ENCODE data around the gene AIDA. TPM values are rescaled to one million over a fixed set of nuclear protein-coding genes. Genes with fewer than 3 reads are reported as not detected.

AIDA gene
- total and polyA plus RNA-seq, 11 donors, result 29.0 to 73.7 (median 46.6) TPM

DNA sequence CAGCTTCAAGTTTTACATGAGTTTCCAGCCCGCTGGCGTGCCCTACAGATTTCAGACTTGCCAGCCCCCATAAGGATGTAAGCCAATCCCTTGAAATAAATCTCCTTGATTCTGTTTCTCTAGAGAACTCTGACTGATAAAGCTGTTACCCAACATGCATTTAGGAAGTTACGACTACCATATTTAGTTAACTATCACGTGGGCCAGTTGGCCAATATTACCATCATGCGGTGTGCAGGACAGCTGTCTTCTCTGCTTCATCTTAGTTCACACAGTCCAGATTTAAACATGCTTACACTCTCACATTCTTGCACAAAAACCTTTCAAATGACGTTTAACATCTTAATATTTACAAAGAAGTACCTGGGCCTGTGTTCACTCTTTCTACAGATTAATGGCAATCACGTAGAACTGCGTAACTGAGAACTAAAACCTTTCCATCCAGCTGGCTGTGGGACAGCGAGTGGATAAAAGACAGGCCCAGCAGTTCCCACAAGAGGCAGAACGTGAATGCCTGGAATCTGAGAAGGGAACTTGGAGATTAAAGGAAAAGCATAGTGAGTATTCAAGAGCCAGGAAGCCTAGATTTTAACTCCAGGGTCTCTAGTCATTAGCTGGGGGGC lies 45.5 kb upstream of the AIDA start:
- ATAC-seq (peak in 2 of 4 donors; percentile 28 to 37), DNase-seq (no peak)
- Histone ChIP-seq H3K36me3 (no peaks in the 10 kb centered on the region), H3K4me1 (peaks cover 0 to 13% (median 0%) of the 10 kb centered on the region in 12 donors), H3K4me3 (no peak overlapping the region), H3K27me3 (no peaks in the 10 kb centered on the region), H3K9me3 (no peaks in the 10 kb centered on the region), H3K27ac (peak overlapping the region in 1 of 12 donors; percentile 84)
- intact Hi-C loops (cut with DNase I), result no loop called here
- TF ChIP-seq CTCF (IDR thresholded peaks at IDR 0.05) (no peak), POLR2A (IDR thresholded peaks at IDR 0.05) (no peak)
- WGBS, 4 donors, result 65 to 77% (median 66%) methylated on average over 10 of the region's 10 CpGs

GRCh38 chr1:222754366-222755139 lies 42.3 kb upstream of the AIDA start:
- peak overlapping the region in 1 of 12 donors; percentile 55 for H3K27ac ChIP-seq
- intact Hi-C loops (cut with DNase I), result no loop called here
- H3K4me1 ChIP-seq, result peaks cover 0 to 16% (median 0%) of the 10 kb centered on the region in 12 donors
- 73 to 81% (median 77%) methylated on average over 10 of the region's 10 CpGs for WGBS, 4 donors
- no peak for TF ChIP-seq POLR2A (IDR thresholded peaks at IDR 0.05)
- no peak overlapping the region for H3K4me3 ChIP-seq
- no peaks in the 10 kb centered on the region for H3K36me3 ChIP-seq
- DNase-seq (peak; percentile 25 to 72 (median 52)), ATAC-seq (peak; percentile 55 to 85 (median 80))
- no peaks in the 10 kb centered on the region for H3K27me3 ChIP-seq
- no peaks in the 10 kb centered on the region for H3K9me3 ChIP-seq

DNA sequence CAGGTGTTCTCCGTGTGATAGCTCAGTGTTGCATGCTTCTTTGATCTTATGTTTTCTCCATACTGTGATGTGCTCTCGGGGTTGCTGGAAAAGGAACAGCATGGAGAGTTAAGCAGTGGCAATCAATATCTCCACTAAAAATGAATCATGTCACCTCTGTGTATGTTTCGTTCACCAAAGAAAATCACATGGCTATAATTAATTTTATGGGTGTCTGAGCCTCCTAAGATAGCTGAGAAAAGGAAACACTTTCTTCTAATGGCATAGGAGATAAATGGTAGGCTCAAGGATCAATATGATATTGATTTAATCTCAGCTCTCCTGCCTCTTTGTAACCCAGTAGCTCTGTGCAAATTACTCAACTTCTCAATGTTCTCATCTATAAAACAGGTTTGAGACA lies 39.0 kb upstream of the AIDA start:
- no peaks in the 10 kb centered on the region for H3K36me3 ChIP-seq
- 87 to 95% (median 90%) methylated on average over 3 of the region's 3 CpGs for WGBS, 4 donors
- H3K27me3 ChIP-seq, result no peaks in the 10 kb centered on the region
- intact Hi-C loops (cut with DNase I), result no loop called here
- TF ChIP-seq CTCF (IDR thresholded peaks at IDR 0.05) (no peak), POLR2A (IDR thresholded peaks at IDR 0.05) (no peak)
- peaks cover 0 to 12% (median 0%) of the 10 kb centered on the region in 12 donors for H3K4me1 ChIP-seq
- H3K27ac ChIP-seq, result peak overlapping the region in 1 of 12 donors; percentile 27
- H3K9me3 ChIP-seq, result no peaks in the 10 kb centered on the region
- no peak overlapping the region for H3K4me3 ChIP-seq
- DNase-seq (no peak), ATAC-seq (no peak)

- Histone ChIP-seq H3K4me1 (peaks cover 0 to 12% (median 0%) of the 10 kb centered on the region in 12 donors), H3K27me3 (no peaks in the 10 kb centered on the region), H3K9me3 (no peaks in the 10 kb centered on the region), H3K36me3 (no peaks in the 10 kb centered on the region), H3K27ac (peak overlapping the region in 1 of 12 donors; percentile 27), H3K4me3 (no peak overlapping the region)
- TF ChIP-seq CTCF (IDR thresholded peaks at IDR 0.05) (no peak), POLR2A (IDR thresholded peaks at IDR 0.05) (no peak)
- DNase-seq, result no peak
- WGBS, 4 donors, result 89 to 97% (median 95%) methylated on average over 1 of the region's 1 CpG
- intact Hi-C loops (cut with DNase I), result no loop called here
- no peak for ATAC-seq
These were observed 38.4 kb upstream of the AIDA start for GRCh38 chr1:222750651-222751050.

All from heart left ventricle (tissue), 16 donors.